H1 (cell line): ENCODE measurements around the gene UPK2. TPM values are rescaled to one million over a fixed set of nuclear protein-coding genes. Genes with fewer than 3 reads are reported as not detected.
A peak's percentile ranks its signal among the peaks of the same experiment; 100 is the strongest.

Experiments used
- BACH1 ChIP-seq: IDR thresholded peaks from 2 replicates; pipeline ENCODE4 v1.6.1; 2012; ENCODE audit warnings: low read length, improper control_type of control experiment
- CEBPB ChIP-seq: IDR thresholded peaks from 2 replicates; pipeline ENCODE4 v1.6.1; 2012; ENCODE audit warnings: low read depth, low read length
- CHD2 ChIP-seq: IDR thresholded peaks from 2 replicates; pipeline ENCODE4 v1.6.1; 2012; ENCODE audit warnings: low read length, improper control_type of control experiment
- EZH2 ChIP-seq: fragments of 200-600 bp; sonication (generic); IDR thresholded peaks from 2 replicates; pipeline ENCODE4 v1.7.1; 2012; ENCODE audit warnings: low read depth, mild to moderate bottlenecking, moderate library complexity, low read length, inconsistent platforms; ENCODE audit not compliant: severe bottlenecking
- HDAC2 ChIP-seq, 2 experiments: fragments of 300-600 bp in 1 of 2; sonication (generic) in 1 of 2; IDR thresholded peaks; 2 replicates each; pipeline ENCODE4 v1.6.1; 2011 to 2012; ENCODE audit warnings: low read depth in 2 of 2, low read length in 2 of 2, mild to moderate bottlenecking in 2 of 2, moderate library complexity in 2 of 2, borderline replicate concordance in 1 of 2, inconsistent platforms in 1 of 2
- HDAC6 ChIP-seq: IDR thresholded peaks from one replicate; pipeline ENCODE4 v1.7.1; 2012; ENCODE audit warnings: low read depth, mild to moderate bottlenecking, inconsistent platforms, low read length, moderate library complexity
- JUND ChIP-seq: IDR thresholded peaks from 2 replicates; pipeline ENCODE4 v1.6.1; 2011; ENCODE audit warnings: mild to moderate bottlenecking, improper control_type of control experiment, low read length
- SAP30 ChIP-seq: fragments of 300-600 bp; sonication (generic); IDR thresholded peaks from 2 replicates; pipeline ENCODE4 v1.7.1; 2012; ENCODE audit warnings: low read length, moderate library complexity, mild to moderate bottlenecking, inconsistent platforms; ENCODE audit not compliant: insufficient read depth, insufficient replicate concordance
- SP2 ChIP-seq: IDR thresholded peaks from 2 replicates; pipeline ENCODE4 v1.6.1; 2012; ENCODE audit warnings: mild to moderate bottlenecking, low read length, inconsistent platforms
- YY1 ChIP-seq: IDR thresholded peaks from 2 replicates; pipeline ENCODE4 v1.6.1; 2011; ENCODE audit warnings: low read depth, mild to moderate bottlenecking, low read length
- ZNF274 ChIP-seq: IDR thresholded peaks from 2 replicates; pipeline ENCODE4 v1.7.0; 2012; ENCODE audit warnings: low read length, borderline replicate concordance; ENCODE audit errors: extremely low read depth
- polyA plus RNA-seq, 7 experiments: library from polyadenylated mRNA; depleted of rRNA in 3 of 7; stranded (reverse) in 5 of 7; unstranded in 2 of 7; fragments of >200 nt in 5 of 7; fragments of 200-250 nt in 2 of 7; gene quantifications; 1 replicate in 5 of 7; 2 replicates in 1 of 7; 4 replicates in 1 of 7; pipeline versions ENCODE4 v1.2.1 to v1.2.3, GENCODE V29; 2011 to 2013; ENCODE audit warnings: missing spikeins in 2 of 7, mixed read lengths in 2 of 7
- total RNA-seq: library from RNA; stranded (reverse); fragmentation: NEBNext Ultra II Directional; extraction: Animal tissue kit (Norgen Biotek cat#: 25700); gene quantifications from 2 replicates; pipeline ENCODE4 v1.2.1, GENCODE V29; 2021
- TF ChIP-seq, protein P1 (sequence below): IDR thresholded peaks from 2 replicates; pipeline ENCODE4 v1.6.1; 2011; ENCODE audit warnings: low read depth, mild to moderate bottlenecking, low read length; ENCODE audit not compliant: insufficient read depth

The UPK2 gene
- total and polyA plus RNA-seq, 2 of the 8 experiments (the other 6 are each of a cell fraction or from before 2014, with no cell fraction given) = 0.76 TPM; not detected in 1

DNA sequence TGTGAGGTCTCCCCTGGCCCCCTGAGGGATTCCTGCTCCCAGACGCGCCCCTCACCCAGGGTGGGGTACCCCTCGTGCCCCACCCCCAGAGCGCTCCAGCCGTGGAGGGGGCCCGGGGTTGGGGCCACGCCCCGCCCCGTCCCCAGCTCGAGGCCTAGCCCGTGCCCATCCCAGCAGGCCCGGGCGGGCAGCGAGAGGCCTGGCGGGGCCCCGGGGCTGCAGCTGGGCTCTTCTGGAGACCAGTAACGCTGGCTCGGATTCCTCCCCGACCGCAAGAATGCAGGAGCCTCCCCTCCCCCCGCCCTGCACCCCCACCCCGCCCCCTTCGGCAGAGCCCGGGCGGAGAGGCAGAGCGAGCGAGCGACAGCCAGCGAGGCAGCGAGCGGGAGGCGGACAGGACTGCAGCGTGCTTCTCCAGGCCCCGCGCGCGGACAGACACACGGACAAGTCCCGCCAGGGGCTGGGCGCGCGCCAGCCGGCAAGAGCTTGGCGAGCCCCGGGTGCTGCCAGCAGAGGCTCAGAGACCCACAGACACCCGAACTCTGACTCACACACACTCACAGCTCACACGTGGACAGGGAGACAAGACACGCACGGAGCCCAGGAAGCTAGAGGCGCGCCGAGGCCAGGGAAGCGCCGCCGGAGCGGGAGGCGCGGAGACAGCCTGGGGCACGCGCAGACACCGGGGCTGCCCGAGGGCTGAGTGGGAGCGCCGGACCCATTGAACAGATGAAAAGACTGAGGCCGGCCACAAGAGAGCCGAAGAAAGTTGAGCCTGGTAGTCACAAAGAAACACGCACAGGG, 45.6 kb upstream of the UPK2 start (continued):
- TF ChIP-seq ZNF274 = no peak
- no peak for TF ChIP-seq SAP30
- no peak for TF ChIP-seq CEBPB
- no peak for TF ChIP-seq EZH2
- TF ChIP-seq BACH1 = no peak
- no peak for TF ChIP-seq JUND
- TF ChIP-seq HDAC2 (IDR thresholded peaks at IDR 0.05; ENCODE audit: borderline replicate concordance in 1 of 2, low read depth in 2 of 2, low read length in 2 of 2) = peak in 1 of 2 experiments; percentile 65; a peak in 1 of 4 replicates
- no peak for TF ChIP-seq CHD2
- TF ChIP-seq SP2 = no peak
- TF ChIP-seq, protein P1, sequence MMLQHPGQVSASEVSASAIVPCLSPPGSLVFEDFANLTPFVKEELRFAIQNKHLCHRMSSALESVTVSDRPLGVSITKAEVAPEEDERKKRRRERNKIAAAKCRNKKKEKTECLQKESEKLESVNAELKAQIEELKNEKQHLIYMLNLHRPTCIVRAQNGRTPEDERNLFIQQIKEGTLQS = no peak
- TF ChIP-seq HDAC6 = no peak
- TF ChIP-seq YY1 = no peak
